ENCODE results near the gene SCN5A.

The SCN5A gene

DNA sequence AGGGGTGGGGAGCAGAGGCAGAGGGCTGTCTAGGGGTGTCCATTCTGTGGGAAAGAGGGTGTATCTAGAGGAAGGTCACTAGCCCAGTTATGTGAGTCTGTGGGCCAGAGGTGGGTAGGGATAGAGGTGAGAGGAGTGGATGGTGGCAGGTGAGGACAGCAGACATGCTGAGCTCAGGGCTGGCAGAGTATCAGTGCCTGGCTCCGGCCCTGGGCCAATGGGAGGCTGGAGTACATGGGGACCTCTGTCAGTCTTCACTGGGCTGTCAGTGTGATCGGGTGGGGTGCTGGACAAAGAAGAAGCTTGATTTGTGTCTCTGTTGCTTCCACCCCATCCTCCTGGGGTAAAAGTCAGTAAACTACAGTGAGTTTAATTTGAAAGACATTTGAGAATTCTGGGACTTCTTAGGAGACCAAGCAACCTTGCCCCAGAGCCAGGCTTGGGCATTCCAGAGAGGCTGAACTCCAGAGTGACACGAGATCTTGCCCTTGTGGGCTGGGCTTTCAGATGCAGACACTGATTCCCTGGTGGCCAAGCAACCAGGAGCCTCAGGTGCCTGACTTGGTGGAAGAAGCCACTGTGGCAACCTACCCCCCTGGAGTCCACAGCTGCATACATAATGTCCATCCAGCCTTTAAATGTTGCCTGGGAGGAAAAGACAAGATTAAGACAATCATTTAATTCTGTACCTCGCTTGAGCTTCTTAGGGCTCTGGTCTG is 92.7 kb downstream of the SCN5A start:
- no peak for DNase-seq

DNA sequence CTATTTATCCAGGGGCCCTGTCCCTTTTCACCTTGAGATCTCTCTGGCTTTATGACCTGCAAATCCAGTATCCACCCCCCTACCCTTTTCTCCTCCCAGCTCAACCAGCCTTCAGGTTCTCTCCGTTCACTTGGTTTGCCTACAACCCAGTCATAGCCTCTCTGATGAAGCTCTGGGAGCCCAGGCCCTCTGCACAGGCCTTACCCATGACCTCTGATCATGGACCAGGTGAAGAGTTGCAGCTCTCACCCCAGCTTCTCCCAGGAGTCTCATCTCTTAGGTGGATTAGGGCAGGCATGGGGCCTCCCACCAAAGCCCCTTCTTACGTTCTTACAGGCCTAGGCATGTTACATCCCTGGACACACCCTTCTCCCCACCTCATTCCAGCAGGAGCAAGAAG is 93.6 kb downstream of the SCN5A start:
- DNase-seq = no peak

DNA sequence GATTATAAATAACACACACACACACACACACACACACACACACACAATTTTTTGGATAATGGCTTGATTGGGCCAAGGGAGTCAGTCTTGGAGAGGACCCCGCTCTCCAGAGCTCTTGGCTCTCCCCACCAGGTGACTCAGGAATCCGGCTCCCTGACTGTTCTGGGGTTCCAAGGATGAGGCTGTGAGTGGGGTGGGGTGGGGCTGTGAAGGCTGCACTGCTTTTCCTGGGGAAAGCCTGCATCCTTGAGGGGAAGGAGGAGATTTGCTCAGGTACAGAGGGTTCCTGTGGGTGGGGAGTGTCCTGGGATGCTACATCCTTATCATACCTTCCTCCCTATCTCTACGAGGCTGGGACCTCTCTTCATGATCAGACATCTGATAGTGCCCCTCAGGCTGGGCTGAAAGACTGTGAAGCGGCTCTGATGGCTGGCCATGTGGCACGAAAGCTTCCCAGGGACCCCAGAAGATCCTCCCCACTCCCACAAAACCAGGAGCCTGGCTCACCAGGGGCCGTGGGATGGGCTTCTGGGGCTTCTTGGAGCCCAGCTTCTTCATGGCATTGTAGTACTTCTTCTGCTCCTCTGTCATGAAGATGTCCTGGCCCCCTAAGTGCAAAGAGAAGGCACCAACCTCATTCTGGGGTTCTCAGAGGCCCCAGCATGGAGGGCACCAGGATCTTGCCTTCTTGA is 94.2 kb downstream of the SCN5A start:
- DNase-seq = no peak

DNA sequence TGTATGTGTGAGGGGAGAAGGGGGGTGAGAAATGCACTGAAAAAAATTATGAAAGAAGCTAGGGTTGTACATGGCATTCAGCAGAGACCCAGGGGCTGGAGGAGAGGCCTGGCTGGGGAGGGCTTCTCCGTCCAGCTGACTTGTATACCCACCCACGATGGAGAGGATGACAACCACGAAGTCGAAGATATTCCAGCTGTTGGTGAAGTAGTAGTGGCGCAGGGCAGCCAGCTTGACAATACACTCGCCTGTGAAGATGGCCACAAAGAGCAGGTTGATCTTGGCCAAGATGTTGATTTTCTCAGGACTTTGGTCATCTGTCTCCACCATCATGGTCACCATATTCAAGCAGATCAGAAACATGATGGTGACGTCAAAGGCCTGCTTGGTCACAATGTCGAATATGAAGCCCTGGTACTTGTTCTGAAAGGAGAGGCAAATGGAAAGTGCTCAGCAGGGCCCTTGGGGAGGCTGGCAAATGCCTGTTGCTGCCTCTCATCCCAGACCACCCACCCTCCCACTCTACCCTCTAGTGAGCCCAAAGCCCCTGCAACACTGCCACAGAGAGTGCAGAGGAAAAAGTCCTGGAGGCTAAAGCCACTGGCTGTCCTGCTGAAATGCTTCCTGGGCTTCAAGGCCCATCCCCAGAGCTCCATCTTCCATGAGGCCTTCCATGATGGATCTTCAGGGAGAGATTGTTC is 95.2 kb downstream of the SCN5A start:
- no peak for DNase-seq

DNA sequence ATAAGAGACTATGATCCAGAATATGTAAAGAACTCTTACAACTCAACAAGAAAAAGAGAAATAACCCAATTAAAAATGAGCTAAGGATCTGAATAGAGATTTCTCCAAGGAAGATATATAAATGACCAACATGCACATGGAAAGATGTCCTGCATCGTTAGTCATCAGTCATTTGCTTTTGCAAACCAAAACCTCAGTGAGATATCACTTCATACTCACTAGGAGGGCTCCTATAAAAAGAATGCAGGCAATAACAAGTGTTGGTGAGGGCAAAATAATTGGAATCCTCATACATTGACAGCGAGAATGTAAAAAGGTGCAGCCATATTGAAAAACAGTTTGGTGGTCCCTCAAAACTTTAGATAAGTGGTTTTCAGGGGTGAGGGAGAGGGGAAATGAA is 96.4 kb downstream of the SCN5A start:
- no peak for DNase-seq

DNA sequence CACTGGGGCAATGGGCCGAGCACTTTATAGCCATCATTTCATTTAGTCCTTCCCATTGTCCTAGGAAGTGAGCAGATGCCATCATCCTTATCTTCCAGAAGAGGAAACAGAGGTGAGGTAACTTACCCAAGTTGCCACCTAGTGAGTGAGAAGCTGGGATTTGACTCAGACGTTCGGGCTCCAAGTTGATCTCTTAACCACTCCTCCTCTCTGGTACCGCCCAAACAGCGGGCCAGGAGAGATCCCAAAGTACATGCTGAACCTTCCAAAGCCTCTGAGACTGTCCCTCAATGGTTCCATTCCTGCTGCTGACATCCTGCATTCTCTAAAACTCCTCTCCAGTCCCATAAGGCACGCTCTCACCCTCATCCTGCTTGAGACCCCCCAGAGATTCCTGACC is 97.1 kb downstream of the SCN5A start:
- no peak for DNase-seq

DNA sequence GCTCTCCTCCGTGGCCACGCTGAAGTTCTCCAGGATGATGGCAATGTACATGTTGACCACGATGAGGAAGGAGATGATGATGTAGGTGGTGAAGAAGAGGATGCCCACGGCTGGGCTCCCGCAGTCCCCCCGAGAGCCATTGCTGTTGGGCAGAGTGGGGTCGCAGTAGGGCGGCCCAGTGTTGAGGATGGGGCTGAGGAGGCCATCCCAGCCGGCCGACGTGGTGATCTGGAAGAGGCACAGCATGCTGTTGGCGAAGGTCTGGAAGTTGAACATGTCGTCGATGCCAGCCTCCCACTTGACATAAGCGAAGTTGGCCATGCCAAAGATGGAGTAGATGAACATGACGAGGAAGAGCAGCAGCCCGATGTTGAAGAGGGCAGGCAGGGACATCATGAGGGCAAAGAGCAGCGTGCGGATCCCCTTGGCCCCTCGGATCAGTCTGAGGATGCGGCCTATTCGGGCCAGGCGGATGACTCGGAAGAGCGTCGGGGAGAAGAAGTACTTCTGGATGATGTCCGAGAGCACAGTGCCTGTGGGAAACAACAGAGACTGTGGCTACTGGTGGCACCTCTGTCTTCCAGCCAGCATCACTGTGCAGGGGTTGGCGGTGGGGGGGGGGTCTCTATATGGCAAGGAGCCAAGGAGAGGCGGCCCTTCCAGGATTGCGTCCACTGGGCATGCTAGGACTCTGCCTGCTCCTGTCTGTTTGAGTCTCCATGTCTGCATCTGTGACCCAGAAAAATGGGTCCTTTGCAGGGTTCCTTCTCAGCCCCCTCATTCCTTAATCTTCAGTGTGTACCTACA is 98.3 kb downstream of the SCN5A start:
- no peak for DNase-seq

DNA sequence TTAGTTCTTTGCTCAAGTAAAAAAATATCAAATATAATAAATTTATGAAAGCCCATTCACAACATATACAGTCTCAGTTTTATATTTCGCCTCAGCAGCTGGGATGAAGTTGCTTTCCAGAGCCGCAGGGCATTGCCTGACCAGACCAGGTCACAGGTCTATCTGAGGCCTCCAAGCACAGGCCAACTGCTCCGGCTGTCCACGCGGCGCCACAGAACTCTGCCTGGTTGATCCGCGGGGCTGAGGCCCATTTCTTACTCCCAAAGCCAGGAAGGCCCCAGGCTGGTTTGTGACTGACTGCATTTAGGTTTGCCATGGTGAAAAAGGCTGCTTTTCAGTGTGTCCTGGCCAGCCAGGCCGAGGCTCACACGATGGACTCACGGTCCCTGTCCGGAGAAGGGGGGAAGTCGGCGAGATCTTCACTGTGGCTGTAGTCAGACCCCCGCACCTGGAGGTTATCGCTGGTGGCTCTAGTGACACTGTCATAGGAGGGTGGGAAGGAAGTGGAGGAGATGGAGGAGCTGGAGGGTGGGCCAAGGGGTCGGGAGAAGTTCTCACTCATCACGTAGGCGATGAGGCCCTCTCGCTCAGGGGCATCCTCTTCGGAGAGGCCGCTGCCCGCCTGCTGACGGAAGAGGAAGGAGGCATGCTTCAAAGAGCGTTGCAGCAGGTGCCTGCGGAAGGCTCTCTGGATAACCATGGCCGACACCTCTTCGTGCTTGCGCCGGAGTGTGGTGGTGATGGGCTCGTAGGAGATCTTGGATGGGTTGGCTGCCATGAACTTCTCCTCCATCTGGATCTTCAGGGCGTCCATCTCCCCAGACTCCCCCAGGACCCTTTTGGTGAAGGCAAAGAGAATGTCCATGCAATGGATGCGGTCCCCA is 99.3 kb downstream of the SCN5A start:
- DNase-seq = no peak

DNA sequence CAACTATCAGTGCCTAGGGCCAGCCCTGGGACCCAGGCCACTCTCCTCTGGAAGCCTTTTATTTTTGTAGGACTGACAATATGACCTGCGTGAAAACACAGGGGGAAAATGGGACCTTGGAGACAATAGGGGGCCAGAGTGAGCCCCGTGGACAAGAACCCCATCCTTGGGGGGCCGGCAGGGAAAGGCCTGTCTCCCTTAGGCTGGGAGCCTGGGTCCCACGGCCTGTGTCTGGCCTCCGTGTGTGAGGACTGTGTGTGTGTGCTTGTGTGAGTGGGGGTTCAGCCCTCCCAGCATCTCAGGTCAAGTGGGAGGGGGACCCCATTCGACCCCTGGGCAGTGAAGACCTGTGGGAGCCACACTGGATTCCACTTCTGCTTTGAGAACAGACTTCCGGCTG is 100.0 kb downstream of the SCN5A start:
- DNase-seq = no peak

DNA sequence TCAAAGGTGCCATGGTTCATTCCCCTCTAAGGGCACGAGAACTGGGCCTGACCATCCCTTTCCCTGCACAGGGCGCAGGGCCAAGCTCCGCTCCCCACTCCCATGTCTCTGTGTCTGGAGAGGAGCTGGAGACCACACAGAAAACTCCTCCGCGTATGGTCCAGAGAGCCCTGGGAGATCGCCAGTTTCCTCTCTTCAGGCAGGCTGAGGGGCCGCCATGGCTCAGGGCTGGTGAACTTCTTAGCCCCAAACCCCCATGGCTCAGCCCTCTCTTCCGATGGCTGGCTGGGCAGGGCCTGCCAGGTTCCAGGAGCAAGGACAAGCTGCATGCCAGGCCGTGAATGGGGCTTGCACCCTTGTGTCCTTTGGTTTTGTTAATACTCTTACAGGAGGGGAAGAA is 100.4 kb downstream of the SCN5A start:
- no peak for DNase-seq

DNA sequence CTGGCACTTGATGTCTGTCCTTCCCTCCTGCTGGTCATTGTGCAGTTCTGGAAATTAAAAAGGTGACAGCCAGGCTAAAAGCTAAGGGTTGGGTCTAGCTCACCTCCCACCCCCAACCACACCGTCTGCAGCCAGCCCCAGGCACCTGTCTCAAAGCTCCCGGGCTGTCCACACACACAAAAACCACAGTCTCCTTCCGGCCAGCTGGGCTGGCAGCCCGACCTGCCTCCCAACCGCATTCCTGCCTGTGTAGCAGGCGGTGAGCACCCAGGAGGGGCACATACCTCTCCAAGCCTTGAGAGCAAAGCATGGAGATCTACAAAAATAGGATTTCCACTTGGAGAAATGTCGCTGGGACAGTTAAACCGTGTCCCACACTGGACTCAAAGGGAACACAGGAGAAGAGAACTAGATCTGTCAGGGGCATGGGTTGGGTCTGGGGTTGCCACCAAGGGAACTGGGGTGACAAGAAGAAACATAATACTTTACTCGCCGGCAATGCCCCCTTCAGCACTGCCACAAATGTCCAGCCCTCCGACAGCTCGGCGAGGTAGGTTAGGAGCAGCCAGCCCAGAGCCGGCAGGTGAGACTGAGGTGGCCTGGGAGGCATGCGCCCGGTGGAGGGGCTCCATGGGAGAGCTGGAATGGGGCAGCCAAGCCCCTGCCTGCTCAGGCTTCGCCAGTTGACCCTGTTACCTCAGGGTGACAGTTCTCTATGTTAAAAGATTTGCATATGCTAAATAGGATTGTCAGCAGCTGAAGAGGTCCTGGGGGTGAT is 101.1 kb downstream of the SCN5A start:
- DNase-seq = no peak

DNA sequence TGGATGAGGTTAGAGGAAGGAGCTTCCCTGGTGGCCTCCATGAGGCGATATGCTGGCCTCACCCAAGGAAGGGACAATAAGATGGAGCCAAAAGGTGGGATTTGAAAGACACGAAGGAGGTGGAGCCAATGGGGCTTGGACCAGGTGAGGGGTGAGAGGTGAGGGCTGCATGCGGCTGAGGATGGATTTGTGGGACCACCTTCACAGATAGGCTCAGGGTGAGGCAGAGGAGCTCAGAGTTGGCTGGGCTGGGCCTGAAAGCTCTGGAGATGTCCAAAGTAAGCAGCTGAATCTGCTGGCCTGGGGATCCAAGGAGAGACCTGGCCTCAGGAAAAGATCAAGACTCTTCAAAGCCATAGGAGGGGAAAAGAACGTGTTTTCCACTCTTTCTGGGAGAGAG is 103.5 kb downstream of the SCN5A start:
- DNase-seq = no peak

DNA sequence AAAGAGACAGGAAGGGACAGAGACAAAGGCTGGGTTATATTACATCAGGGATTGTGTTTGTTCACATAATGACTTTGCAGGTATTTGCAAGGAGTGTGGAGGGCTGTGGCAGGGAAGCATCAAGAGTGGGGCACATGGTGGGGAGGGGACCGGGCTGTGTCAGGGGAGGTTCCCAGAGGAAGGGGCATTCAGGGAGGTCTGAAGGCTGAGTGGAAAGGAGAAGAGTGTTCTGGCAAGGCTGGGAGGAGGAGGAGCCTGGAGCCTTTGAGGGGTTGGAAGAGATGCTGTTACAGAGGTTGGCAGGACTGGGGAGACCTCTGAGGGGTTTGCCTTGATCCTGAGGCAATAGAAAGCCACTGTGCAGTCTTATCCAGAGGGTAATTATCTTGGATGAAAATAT is 103.9 kb downstream of the SCN5A start:
- DNase-seq = no peak

DNA sequence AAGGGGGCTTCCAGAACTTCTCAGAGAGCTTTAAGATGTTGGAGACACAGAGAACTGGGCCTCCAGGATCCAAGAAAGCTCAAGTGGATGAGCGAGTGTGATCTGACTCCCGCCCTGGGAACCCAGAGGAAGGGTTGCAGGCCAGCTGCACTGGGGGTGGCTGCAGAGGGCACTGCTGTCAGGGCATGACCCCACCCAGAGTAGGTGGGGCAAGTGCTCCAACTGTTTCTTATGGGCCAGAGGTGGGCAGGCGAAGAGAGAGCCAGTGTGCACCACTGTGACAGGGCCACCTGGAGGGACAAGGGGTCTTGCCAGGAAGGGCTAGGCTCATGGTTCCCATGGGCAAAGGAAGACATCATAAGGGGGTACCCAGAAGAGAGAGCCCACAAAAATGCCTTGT is 104.6 kb downstream of the SCN5A start:
- no peak for DNase-seq

DNA sequence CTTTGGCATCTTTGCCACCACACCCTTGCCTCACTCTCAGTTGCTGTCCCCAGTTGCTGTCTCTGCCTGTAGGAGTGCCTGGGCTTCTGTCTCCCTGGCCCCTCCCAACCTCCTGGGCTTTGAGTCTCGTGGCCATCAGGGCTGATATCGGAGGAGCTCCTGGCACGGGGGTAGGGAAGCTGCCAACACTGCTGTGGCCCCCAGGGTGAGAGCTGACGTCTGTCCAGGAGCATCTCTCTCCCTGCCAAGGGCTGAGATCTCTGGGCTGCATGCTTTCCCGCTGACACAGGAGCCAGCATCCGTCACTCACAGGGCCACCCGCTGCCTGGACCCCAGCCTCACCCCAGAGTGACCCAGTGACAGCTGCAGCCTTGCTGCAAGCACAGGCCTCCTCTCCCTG is 105.9 kb downstream of the SCN5A start:
- no peak for DNase-seq

DNA sequence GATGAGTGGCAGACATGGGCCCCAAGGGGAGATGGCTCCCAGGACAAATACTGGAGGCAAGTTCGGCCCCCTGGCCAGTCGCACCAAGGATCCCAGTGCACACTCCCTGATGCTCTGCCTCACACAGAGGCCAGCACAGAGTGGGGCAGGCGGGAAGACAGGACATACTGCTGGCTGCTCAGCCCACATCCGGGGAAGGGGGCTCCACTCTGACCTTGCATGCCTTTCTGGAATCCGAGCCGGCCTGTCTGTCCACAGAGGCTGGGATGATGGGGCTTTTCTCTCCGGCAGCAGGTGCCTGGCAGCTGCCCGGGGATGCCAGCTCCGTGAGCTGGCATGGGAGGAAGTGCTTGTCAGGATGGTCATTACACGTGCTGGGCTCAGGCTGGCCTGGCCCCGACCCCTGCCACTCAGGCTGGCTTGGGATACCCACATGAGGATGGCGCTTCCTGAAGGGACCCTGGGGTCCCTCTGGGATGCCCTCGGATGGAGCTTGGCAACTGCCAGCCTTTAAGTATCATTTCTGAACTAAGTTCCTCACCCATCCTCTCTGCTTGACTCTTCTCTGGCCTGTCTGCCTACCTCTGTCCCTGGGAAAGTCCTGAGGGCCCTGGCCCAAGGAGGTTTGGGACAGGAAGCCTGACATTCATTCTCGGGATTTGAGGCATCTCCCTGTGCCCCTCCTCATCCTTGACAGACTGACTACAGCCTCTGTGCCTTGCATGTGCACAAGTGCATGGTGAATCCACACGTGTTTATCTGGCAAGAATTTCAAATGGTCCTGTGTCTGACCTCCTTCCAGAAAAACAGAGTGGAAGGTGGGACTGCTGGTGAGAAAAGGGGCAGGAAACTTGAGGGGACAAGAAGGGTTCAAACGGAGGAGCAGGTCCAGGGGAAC is 106.8 kb downstream of the SCN5A start:
- DNase-seq = no peak

DNA sequence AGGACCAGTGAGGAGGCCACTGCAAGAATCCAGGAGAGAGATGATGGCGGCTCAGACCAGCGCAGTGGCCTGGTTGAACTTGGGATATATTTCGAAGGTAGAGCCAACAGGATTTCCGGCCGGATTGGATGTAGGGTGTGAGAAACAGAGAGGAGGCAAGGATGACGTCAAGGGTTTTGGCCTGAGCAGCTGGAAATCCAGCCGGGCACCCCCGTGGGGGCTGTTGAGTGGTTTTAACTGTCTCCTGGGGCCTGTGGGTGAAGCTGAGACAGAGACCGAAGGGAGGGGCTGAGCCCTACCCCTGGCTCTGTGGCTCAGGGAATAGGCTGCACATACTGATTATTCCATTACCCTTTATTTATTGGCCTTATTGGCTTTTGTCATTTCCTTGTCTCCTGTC is 107.7 kb downstream of the SCN5A start:
- DNase-seq = no peak

DNA sequence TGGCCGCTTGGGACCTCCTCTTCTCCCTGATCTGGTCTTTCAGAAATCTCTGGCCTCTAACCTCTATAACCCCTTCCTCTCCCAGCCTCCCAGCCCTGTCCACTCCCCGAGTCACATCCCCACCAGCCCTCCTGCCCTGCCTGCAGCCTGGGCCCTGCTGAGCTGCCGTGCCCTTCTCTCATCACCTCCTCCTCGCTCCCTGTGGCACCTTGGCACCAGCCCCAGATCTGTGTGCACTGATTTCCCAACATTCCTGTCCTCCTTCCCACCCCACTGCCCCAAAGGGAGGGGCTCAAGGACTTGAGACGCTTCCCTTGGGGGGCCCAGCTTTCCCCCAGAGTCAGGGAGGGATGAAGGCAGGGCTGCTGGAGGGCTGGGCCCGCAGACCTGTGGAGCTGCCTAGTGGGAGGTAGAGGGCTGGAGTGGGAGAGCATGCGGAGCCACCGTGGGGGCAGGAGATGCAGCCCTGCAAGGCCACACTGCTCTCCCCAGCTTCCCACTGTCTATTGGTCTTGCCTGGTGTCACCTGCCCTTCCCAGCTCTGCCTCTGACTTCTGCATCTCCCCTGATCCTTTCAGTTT is 110.6 kb downstream of the SCN5A start:
- no peak for DNase-seq

DNA sequence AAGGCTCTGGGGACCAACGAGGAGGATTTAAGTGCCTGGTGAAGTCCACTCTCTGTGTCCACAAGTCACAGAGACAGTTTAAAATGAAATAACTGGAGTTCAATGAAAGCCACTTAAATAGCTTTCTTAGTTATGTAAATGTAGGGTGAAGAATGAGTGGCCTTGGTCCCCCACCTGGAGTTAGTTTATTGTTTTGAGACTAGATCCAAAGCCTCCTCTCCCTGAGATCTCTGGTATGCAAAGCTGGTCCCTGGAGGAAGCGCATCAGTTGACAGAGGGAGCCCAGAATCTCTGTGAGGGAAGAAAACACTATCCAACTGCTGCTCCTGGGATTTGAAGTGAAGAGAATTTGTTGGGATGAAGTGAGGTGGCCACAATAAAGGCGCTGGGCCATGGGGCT is 112.8 kb downstream of the SCN5A start:
- no peak for DNase-seq

DNA sequence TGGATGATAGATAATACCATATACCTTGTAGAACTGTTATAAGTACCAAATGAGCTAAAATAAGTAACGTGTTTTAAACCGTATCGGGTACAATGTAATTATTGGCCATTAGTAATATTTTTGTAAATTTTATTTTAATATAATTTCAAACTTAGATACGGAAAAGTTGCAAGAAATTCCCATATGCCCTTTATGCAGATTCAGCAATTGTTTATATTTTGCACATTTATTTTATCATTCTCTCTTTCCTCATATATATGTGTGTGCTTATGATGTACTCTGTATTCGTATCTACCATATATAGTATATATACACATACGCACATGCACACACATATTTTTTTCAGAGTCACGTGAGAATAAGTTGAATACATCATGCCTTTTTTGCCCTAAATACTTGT is 114.9 kb downstream of the SCN5A start:
- DNase-seq = no peak
